K562 (cell line): ENCODE measurements around the gene ZBTB48. TPM values are rescaled to one million over a fixed set of nuclear protein-coding genes. Genes with fewer than 3 reads are reported as not detected.

Experiments used
- ATF3 ChIP-seq, 2 experiments: fragments of 450-650 bp in 1 of 2; sonication (generic) in 1 of 2; formaldehyde crosslinking in 1 of 2; IDR thresholded peaks in 1 of 2; conservative IDR thresholded peaks in 1 of 2; 2 replicates each; pipeline versions ENCODE4 v1.6.1 to v1.8.1; 2016 to 2023; ENCODE audit warnings: mild to moderate bottlenecking in 2 of 2, moderate library complexity in 2 of 2, inconsistent platforms in 1 of 2, missing genetic modification reagents in 1 of 2
- CHCHD3 ChIP-seq: fragments of 250-450 bp; sonication (Bioruptor Pico); IDR thresholded peaks from 2 replicates; pipeline ENCODE4 v2.1.2; 2022; ENCODE audit warnings: mild to moderate bottlenecking
- CREB3L1 ChIP-seq: fragments of 450-650 bp; IDR thresholded peaks from 2 replicates; pipeline ENCODE4 v1.6.1; 2014; ENCODE audit warnings: low read depth, mild to moderate bottlenecking, moderate library complexity, borderline replicate concordance
- GABPB1 ChIP-seq: sonication (generic); formaldehyde crosslinking; IDR thresholded peaks from 2 replicates; pipeline ENCODE4 v1.8.0; 2022; ENCODE audit warnings: mild to moderate bottlenecking, missing genetic modification reagents
- HDAC3 ChIP-seq: fragments of 450-650 bp; IDR thresholded peaks from 2 replicates; pipeline ENCODE4 v1.6.1; 2018; ENCODE audit warnings: borderline replicate concordance, mild to moderate bottlenecking, moderate library complexity; ENCODE audit not compliant: partially characterized antibody
- HMGN3 ChIP-seq: IDR thresholded peaks from 2 replicates; pipeline ENCODE4 v1.6.1; 2011; ENCODE audit warnings: borderline replicate concordance, low read depth, mild to moderate bottlenecking, mixed read lengths, low read length; ENCODE audit not compliant: insufficient read length; ENCODE audit errors: extremely low read depth
- NCOA1 ChIP-seq: fragments of 450-650 bp; IDR thresholded peaks from 2 replicates; pipeline ENCODE4 v1.6.1; 2016; ENCODE audit warnings: low read depth
- PATZ1 ChIP-seq: fragments of 250-450 bp; sonication (Bioruptor Pico); IDR thresholded peaks from 2 replicates; pipeline ENCODE4 v1.5.0; 2020; ENCODE audit warnings: mild to moderate bottlenecking, borderline replicate concordance
- PHB ChIP-seq: fragments of 250-450 bp; sonication (Bioruptor Pico); IDR thresholded peaks from 2 replicates; pipeline ENCODE4 v1.5.0; 2021
- POLR2B ChIP-seq: fragments of 450-650 bp; IDR thresholded peaks from 2 replicates; pipeline ENCODE4 v1.6.1; 2018; ENCODE audit warnings: low read depth; ENCODE audit not compliant: partially characterized antibody
- TFAP4 ChIP-seq: sonication (generic); formaldehyde crosslinking; IDR thresholded peaks from 2 replicates; pipeline ENCODE4 v1.8.0; 2022; ENCODE audit warnings: missing genetic modification reagents, mild to moderate bottlenecking, moderate library complexity, borderline replicate concordance
- TRIM28 ChIP-seq: fragments of 450-650 bp; IDR thresholded peaks from 2 replicates; pipeline ENCODE4 v1.6.1; 2017
- ZKSCAN1 ChIP-seq: fragments of 150-350 bp; IDR thresholded peaks from 2 replicates; pipeline ENCODE4 v1.6.1; 2016; ENCODE audit warnings: low read depth, low read length
- ZNF507 ChIP-seq: conservative IDR thresholded peaks from 2 replicates; pipeline ENCODE4 v1.6.1; 2017; ENCODE audit warnings: missing genetic modification characterization, missing compliant biosample characterization
- ZNF584 ChIP-seq: fragments of 200-800 bp; sonication (Bioruptor generic); IDR thresholded peaks from 2 replicates; pipeline ENCODE4 v1.6.1; 2016; ENCODE audit warnings: low read depth, mild to moderate bottlenecking, missing genetic modification characterization, missing compliant biosample characterization
- ZNF589 ChIP-seq: fragments of 200-800 bp; sonication (Bioruptor generic); IDR thresholded peaks from 2 replicates; pipeline ENCODE4 v1.6.1; 2016; ENCODE audit warnings: low read depth, missing genetic modification characterization, missing compliant biosample characterization
- polyA plus RNA-seq, 8 experiments: library from polyadenylated mRNA; depleted of rRNA in 4 of 8; stranded (reverse) in 5 of 8; unstranded in 3 of 8; fragments of >200 nt; fragmentation: Nextera tagmentation in 2 of 8; fragmentation: Illumina TruSeq in 1 of 8; extraction: Ambion mirVana in 2 of 8; extraction: Trizol in 1 of 8; gene quantifications; 2 replicates each; pipeline versions ENCODE4 v1.2.1 to v1.2.3, GENCODE V29; 2011 to 2014; ENCODE audit warnings: inconsistent platforms in 1 of 8, missing spikeins in 1 of 8
- total RNA-seq, 7 experiments: library from RNA; depleted of rRNA in 6 of 7; stranded (reverse); fragments of >200 nt in 6 of 7; fragmentation: Illumina TruSeq in 2 of 7; extraction: Trizol in 2 of 7; gene quantifications; 2 replicates each; pipeline versions ENCODE4 v1.2.1 to v1.2.3, GENCODE V29; 2011 to 2021; ENCODE audit warnings: low replicate concordance in 1 of 7
- TF ChIP-seq, protein P1 (sequence below): fragments of 250-450 bp; sonication (Bioruptor Pico); IDR thresholded peaks from 2 replicates; pipeline ENCODE4 v1.8.0; 2021; ENCODE audit warnings: borderline replicate concordance, mild to moderate bottlenecking, moderate library complexity; ENCODE audit not compliant: poor library complexity, severe bottlenecking
- TF ChIP-seq, protein P2 (sequence below): fragments of 450-650 bp; conservative IDR thresholded peaks from 2 replicates; pipeline ENCODE4 v1.6.1; 2016; ENCODE audit warnings: missing genetic modification characterization, low read depth, mild to moderate bottlenecking, control low read depth, missing compliant biosample characterization

ZBTB48 gene
- total and polyA plus RNA-seq, 9 of the 15 experiments (the other 6 are each of a cell fraction or from before 2014, with no cell fraction given) = 1.9 to 66.9 (median 29.5) TPM

DNA sequence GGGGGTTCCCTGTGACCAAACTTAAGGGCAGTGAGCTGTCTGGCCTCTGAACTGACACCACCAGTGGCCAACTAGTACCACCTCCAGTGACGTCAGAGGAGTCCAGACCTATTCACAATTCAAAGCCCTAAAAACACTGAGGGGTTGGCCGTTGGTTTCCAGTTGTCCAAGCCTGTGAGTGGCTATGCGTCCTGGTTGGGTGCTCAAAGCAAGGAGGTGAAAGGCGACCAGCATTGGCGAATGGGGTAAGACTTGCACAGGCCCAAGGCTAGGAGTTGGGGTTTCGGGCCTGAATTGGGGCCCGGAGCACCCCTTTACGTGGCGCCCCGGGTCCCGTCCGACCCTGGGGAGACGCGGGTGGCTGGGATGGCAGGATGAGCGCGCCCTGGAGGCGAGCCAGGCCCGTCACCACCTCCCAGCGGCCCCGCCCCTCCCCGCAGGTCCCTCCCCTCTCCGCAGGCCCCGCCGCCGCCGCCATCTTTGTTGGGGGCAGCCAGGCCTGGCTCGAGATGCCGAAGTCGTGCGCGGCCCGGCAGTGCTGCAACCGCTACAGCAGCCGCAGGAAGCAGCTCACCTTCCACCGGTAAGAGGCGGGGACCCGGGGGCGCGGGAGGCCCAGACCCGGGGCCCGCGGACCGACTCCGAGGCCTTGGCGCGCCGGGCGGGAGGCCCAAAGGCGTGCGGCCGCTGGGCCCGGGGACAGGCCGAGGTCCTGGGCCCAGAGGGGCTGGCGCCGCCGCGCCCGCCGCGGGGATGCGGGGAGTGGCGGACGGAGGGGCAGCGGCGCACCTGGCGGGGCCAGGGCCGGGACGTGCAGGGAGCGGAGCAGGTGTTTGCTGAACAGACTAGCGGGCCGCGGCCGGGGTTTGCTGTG, 45.2 kb downstream of the ZBTB48 start, which contains the start of gene THAP3 (continued):
- TF ChIP-seq ZKSCAN1 (no peak), TFAP4 (peak; percentile 36; the same call in 1 of the 2 replicates), ATF3 (IDR thresholded peaks at IDR 0.05) (peak; percentile 81), ATF3 (CRISPR knock-in tag; conservative IDR thresholded peaks at IDR 0.05) (no peak; the same call in 1 of the 2 replicates), TRIM28 (peak; percentile 31; the same call in 1 of the 2 replicates), HDAC3 (no peak), CHCHD3 (CRISPR knock-in tag) (no peak), POLR2B (peak; percentile 84), ZNF584 (no peak), PATZ1 (CRISPR knock-in tag) (no peak), HMGN3 (peak; percentile 32), CREB3L1 (no peak), ZNF507 (tag) (no peak), ZNF589 (no peak), GABPB1 (CRISPR knock-in tag) (0 out of 2 replicates have a peak, but pooled peaks have one; percentile 34), NCOA1 (0 out of 2 replicates have a peak, but pooled peaks have one; percentile 22), PHB (no peak; the same call in 1 of the 2 replicates)
- TF ChIP-seq, protein P1, sequence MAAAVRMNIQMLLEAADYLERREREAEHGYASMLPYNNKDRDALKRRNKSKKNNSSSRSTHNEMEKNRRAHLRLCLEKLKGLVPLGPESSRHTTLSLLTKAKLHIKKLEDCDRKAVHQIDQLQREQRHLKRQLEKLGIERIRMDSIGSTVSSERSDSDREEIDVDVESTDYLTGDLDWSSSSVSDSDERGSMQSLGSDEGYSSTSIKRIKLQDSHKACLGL (CRISPR knock-in tag) = no peak
- TF ChIP-seq, protein P2, sequence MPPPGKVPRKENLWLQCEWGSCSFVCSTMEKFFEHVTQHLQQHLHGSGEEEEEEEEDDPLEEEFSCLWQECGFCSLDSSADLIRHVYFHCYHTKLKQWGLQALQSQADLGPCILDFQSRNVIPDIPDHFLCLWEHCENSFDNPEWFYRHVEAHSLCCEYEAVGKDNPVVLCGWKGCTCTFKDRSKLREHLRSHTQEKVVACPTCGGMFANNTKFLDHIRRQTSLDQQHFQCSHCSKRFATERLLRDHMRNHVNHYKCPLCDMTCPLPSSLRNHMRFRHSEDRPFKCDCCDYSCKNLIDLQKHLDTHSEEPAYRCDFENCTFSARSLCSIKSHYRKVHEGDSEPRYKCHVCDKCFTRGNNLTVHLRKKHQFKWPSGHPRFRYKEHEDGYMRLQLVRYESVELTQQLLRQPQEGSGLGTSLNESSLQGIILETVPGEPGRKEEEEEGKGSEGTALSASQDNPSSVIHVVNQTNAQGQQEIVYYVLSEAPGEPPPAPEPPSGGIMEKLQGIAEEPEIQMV (tag) = no peak
